C4-2B (cell line): ENCODE data around the gene STX1A.
"Not testable (repeated sequence)": the region's sequence is repeated elsewhere in the genome, so short reads cannot be mapped to it uniquely, and the experiment has no call there.

Source experiments
- H3K27ac ChIP-seq: fragments of 450-650 bp; 2 replicates; pipeline ENCODE4 v1.5.1; 2017
- CTCF ChIP-seq: fragments of 450-650 bp; conservative IDR thresholded peaks from 2 replicates; pipeline ENCODE4 v1.5.1; 2017; ENCODE audit warnings: mild to moderate bottlenecking
- ZFX ChIP-seq: fragments of 450-650 bp; IDR thresholded peaks from 2 replicates; pipeline ENCODE4 v1.6.1; 2017

STX1A gene

DNA sequence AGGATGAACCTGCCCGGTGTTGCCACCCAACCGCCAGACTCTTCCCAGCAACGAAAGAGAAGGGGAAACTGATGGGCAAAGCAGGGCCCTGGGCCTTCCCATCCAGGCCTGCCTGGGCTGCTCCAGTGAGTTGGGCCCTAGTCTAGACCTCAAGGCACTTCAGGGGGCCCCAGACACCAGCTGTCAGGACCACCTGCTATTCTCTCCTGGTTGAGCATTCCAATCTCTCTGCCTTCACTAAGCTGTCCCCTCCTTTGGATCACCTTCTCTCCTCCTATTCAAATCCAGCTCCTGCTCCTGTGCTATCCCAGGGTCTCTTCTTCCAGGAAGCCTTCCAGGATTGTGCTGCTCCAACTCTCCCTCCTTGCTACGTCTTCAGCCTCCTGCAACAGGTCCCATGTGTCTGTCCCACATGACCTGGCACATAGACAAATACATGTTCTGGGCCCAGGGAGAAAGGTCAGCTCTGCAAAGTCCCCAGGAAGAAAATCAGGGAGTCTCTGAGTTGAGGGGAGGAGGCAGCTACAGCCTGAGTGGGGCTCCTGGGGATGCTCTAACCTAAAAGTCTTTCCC lies 3.1 kb downstream of the STX1A start:
- TF ChIP-seq CTCF (no peak), ZFX (no peak)
- H3K27ac ChIP-seq = peak overlapping the region; percentile 52

GRCh38 chr7:73715648-73716317 lies 3.7 kb downstream of the STX1A start:
- TF ChIP-seq ZFX (no peak), CTCF (no peak)

DNA sequence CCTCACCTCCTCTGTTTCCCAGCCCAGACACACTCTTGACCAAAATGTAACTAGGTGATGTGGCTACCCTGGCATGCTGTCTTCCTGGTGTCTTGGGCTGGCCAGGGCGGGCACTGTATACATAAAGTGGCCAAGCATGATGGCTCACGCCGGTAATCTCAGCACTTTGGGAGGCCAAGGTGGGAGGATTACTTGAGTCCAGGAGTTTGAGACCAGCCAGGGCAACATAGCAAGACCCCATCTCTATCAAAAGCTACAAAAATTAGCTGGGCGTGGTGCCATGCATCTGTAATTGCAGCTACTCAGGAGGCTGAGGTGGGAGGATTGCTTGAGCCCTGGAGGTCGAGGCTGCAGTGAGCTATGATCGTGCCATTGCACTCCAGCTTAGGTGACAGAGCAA lies 6.2 kb downstream of the STX1A start:
- not testable (repeated sequence) for H3K27ac ChIP-seq

More at GRCh38 chr7:73715648-73716317, 3.7 kb downstream of the STX1A start:
- peak overlapping the region; percentile 52 for H3K27ac ChIP-seq

- no peak overlapping the region for H3K27ac ChIP-seq
- TF ChIP-seq CTCF = no peak
- no peak for TF ChIP-seq ZFX
Measured at GRCh38 chr7:73712773-73713172, 6.7 kb downstream of the STX1A start.

GRCh38 chr7:73708961-73709549 lies 10.4 kb downstream of the STX1A start:
- H3K27ac ChIP-seq = no peak overlapping the region
- no peak for TF ChIP-seq CTCF
- no peak for TF ChIP-seq ZFX

GRCh38 chr7:73707045-73707631 lies 12.3 kb downstream of the STX1A start:
- TF ChIP-seq CTCF (no peak), ZFX (no peak)
- H3K27ac ChIP-seq = no peak overlapping the region

DNA sequence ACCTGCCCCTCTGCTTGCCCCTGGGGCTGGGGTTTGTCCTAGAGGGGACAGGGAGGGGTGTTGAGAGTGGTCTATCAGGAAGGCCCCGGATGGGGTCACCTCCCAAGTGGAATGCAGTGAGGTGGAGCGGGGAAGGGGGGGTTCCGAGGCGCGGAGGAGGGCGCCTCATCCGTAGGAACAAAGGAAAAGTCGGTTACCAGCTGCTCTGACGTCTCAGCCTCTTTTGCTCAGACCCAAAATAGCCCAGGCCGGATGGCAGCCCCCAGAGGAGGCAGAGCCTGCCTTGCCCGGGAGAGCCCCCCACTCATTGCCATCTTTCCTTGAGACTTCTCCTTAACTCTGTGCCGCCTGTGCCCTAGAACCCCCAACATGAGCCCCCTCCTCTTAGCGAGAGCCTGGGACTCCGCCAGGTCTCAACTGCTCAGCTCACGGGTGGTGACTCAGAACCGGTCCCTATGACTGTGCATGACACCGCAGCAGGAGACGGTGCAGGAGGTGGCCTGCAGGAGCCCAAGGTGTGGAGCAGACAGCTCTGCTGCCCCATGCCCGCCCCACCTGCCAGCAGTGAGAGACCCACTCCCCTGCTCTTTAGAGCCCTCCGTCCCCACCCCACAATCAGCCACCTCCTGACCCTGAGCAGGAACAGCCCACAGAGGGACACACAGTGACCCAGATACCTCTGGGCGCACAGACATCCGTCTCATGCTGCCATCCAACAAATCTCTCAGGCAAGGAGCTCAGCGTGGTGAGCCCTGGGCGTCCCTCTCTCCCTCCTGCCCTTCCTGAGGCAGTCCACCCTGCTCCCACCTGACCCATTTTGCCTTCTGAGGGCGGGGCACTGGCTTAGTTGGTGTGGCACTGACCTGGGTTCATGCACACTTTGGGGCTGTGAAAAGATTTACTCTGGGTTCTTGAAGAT lies 13.1 kb downstream of the STX1A start:
- TF ChIP-seq CTCF (no peak), ZFX (no peak)
- no peak overlapping the region for H3K27ac ChIP-seq
